DND-41 (cell line): ENCODE data around the gene MLNR.

ENCODE experiments used
- ATAC-seq: fragments of 200-7000 bp; cut with Tn5 transposase; 3 replicates; pipeline ENCODE4 v1.9.1; 2021; ENCODE audit warnings: low read depth; ENCODE audit not compliant: insufficient read depth
- DNase-seq: peaks from one replicate; pipeline ENCODE4 v3.0.0-alpha.2; 2020
- H2AFZ ChIP-seq: 2 replicates; pipeline ENCODE4 v1.6.0; 2012; ENCODE audit warnings: low read depth, low read length
- H3K27ac ChIP-seq: 2 replicates; pipeline ENCODE4 v1.5.1; 2012; ENCODE audit warnings: low read length, inconsistent platforms
- H3K27me3 ChIP-seq: fragments of 200-600 bp; sonication (generic); 2 replicates; pipeline ENCODE4 v1.6.0; 2012; ENCODE audit warnings: low read length, mild to moderate bottlenecking, inconsistent platforms; ENCODE audit not compliant: insufficient read depth, poor library complexity
- H3K36me3 ChIP-seq: 2 replicates; pipeline ENCODE4 v1.5.1; 2012; ENCODE audit warnings: low read length, inconsistent platforms; ENCODE audit not compliant: insufficient read depth
- H3K4me1 ChIP-seq: 2 replicates; pipeline ENCODE4 v1.5.1; 2012; ENCODE audit warnings: mild to moderate bottlenecking, low read length; ENCODE audit not compliant: insufficient read depth
- H3K4me2 ChIP-seq: 2 replicates; pipeline ENCODE4 v1.6.0; 2012; ENCODE audit warnings: mild to moderate bottlenecking, moderate library complexity, low read length, inconsistent platforms; ENCODE audit not compliant: insufficient read depth
- H3K4me3 ChIP-seq, 2 experiments: fragments of 200-600 bp in 1 of 2; shearing (Covaris generic) in 1 of 2; 2 replicates each; pipeline ENCODE4 v1.5.1; 2012 to 2016; ENCODE audit warnings: inconsistent platforms in 2 of 2, low read length in 2 of 2, mild to moderate bottlenecking in 2 of 2, low read depth in 1 of 2, moderate library complexity in 1 of 2
- H3K79me2 ChIP-seq: 2 replicates; pipeline ENCODE4 v1.6.0; 2012; ENCODE audit warnings: low read length, inconsistent platforms; ENCODE audit not compliant: insufficient read depth
- H3K9ac ChIP-seq: 2 replicates; pipeline ENCODE4 v1.6.0; 2012; ENCODE audit warnings: low read depth, mild to moderate bottlenecking, inconsistent platforms, low read length, moderate library complexity
- H3K9me3 ChIP-seq: 2 replicates; pipeline ENCODE4 v1.5.1; 2012; ENCODE audit warnings: low read length, moderate library complexity, mild to moderate bottlenecking, inconsistent platforms; ENCODE audit not compliant: insufficient read depth, severe bottlenecking
- H4K20me1 ChIP-seq: 2 replicates; pipeline ENCODE4 v1.6.0; 2012; ENCODE audit warnings: low read length; ENCODE audit not compliant: insufficient read depth
- EZH2 ChIP-seq: IDR thresholded peaks from 3 replicates; pipeline ENCODE4 v1.6.1; 2012; ENCODE audit warnings: borderline replicate concordance, low read depth, mild to moderate bottlenecking, moderate library complexity, low read length, inconsistent platforms; ENCODE audit not compliant: severe bottlenecking
- TF ChIP-seq, protein P1 (sequence below): IDR thresholded peaks from 2 replicates; pipeline ENCODE4 v1.5.1; 2012; ENCODE audit warnings: borderline replicate concordance, low read length, moderate library complexity, mild to moderate bottlenecking; ENCODE audit not compliant: poor library complexity, severe bottlenecking; ENCODE audit errors: extremely low read depth

MLNR gene

DNA sequence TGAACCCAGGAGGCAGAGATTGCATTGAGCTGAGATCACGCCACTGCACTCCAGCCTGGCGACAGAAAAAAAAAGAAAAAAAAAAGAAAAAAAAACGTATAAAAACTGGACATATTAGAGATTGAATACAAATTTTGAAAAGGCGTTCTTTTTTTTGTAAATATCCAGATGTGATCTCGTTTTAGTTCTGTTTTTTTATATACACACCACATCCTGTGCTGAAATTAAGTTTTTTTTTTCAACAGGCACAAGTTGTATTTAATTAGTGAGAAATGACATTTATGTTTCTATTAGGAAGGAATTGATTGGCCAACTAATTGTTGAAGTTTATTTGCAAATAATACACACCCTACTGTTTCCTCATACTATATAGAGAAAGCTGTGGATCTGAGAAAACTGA lies 31.2 kb downstream of the MLNR start:
- H3K27ac ChIP-seq, result no peak overlapping the region
- H3K9ac ChIP-seq, result no peak overlapping the region
- peaks cover 30% of the 10 kb centered on the region for H3K36me3 ChIP-seq
- H3K79me2 ChIP-seq, result peaks cover 77% of the 10 kb centered on the region
- no peak for ATAC-seq
- H3K9me3 ChIP-seq, result no peaks in the 10 kb centered on the region
- H3K4me1 ChIP-seq, result peaks cover 81% of the 10 kb centered on the region
- H3K4me3 ChIP-seq, result no peak overlapping the region
- no peak overlapping the region for H3K4me2 ChIP-seq
- H3K27me3 ChIP-seq, result no peaks in the 10 kb centered on the region
- no peak for DNase-seq
- no peaks in the 10 kb centered on the region for H4K20me1 ChIP-seq
- no peak overlapping the region for H2AFZ ChIP-seq
- TF ChIP-seq, protein P1, sequence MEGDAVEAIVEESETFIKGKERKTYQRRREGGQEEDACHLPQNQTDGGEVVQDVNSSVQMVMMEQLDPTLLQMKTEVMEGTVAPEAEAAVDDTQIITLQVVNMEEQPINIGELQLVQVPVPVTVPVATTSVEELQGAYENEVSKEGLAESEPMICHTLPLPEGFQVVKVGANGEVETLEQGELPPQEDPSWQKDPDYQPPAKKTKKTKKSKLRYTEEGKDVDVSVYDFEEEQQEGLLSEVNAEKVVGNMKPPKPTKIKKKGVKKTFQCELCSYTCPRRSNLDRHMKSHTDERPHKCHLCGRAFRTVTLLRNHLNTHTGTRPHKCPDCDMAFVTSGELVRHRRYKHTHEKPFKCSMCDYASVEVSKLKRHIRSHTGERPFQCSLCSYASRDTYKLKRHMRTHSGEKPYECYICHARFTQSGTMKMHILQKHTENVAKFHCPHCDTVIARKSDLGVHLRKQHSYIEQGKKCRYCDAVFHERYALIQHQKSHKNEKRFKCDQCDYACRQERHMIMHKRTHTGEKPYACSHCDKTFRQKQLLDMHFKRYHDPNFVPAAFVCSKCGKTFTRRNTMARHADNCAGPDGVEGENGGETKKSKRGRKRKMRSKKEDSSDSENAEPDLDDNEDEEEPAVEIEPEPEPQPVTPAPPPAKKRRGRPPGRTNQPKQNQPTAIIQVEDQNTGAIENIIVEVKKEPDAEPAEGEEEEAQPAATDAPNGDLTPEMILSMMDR, result no peak
- no peak for TF ChIP-seq EZH2

DNA sequence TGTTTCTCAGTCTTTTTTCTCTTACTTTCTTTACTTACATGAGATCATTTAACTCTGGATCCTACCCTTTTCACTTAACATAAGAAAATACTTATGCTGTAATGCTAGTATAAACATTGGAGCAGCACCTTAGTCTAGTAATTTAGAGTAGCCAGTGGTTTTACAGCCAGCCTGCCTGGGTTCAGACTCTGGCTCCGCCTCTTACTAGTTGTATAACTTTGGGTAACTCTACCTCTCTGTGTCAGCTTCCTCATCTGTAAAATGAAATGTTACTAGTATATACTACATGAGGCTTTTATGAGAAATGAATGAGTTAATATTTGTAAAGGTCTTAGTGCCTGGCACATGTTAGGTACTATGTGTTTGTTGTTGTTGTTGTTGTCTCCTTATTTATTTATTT lies 33.2 kb downstream of the MLNR start:
- Histone ChIP-seq H3K9ac (peak overlapping the region; percentile 28; the same call in 1 of the 2 replicates), H3K79me2 (peaks cover 58% of the 10 kb centered on the region), H2AFZ (no peak overlapping the region), H3K4me2 (peak overlapping the region; percentile 52; the same call in 1 of the 2 replicates), H3K36me3 (peaks cover 40% of the 10 kb centered on the region), H3K27ac (peak overlapping the region; percentile 82), H3K4me1 (peaks cover 82% of the 10 kb centered on the region), H3K27me3 (no peaks in the 10 kb centered on the region), H3K4me3 (no peak overlapping the region; a peak in 1 of 4 replicates), H4K20me1 (no peaks in the 10 kb centered on the region), H3K9me3 (no peaks in the 10 kb centered on the region)
- peak; percentile 48; the same call in 2 of the 3 replicates for ATAC-seq
- DNase-seq, result peak; percentile 37
- TF ChIP-seq EZH2, result no peak
- TF ChIP-seq, protein P1, result no peak

DNA sequence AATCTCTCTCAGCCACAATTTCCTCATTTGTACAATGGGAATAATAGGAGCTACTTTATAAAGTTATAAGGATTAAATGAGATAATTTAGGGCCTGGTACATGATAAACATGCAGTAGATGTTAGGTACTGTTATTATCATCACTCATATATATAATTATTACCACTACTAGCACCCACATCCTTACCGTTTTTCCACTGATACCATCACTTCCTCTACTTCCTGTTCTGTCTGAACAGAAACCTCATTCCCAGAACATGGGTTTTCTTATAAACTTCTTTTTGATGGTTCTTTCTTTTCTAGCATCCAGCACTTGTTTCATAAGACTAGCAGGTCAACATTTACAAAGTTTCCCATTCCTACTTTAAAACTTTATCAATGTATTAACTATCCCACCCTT lies 33.9 kb downstream of the MLNR start:
- H3K79me2 ChIP-seq, result peaks cover 51% of the 10 kb centered on the region
- H3K9ac ChIP-seq, result peak overlapping the region; percentile 28; the same call in 1 of the 2 replicates
- no peak for TF ChIP-seq EZH2
- TF ChIP-seq, protein P1, result no peak
- peaks cover 75% of the 10 kb centered on the region for H3K4me1 ChIP-seq
- H3K27ac ChIP-seq, result peak overlapping the region; percentile 82
- peak overlapping the region; percentile 52; the same call in 1 of the 2 replicates for H3K4me2 ChIP-seq
- H2AFZ ChIP-seq, result no peak overlapping the region
- H4K20me1 ChIP-seq, result no peaks in the 10 kb centered on the region
- no peaks in the 10 kb centered on the region for H3K9me3 ChIP-seq
- no peaks in the 10 kb centered on the region for H3K27me3 ChIP-seq
- ATAC-seq (peak; percentile 76), DNase-seq (no peak)
- H3K4me3 ChIP-seq, result peak overlapping the region in 1 of 2 experiments; percentile 26; a peak in 1 of 4 replicates
- peaks cover 47% of the 10 kb centered on the region for H3K36me3 ChIP-seq
